GM13977 (cell line): ENCODE data around the gene NGDN.
A peak's percentile ranks its signal among the peaks of the same experiment; 100 is the strongest.
"Not testable (repeated sequence)": the region's sequence is repeated elsewhere in the genome, so short reads cannot be mapped to it uniquely, and the experiment has no call there.

Source experiments
- DNase-seq: peaks from one replicate; pipeline ENCODE4 v3.0.0; 2012; ENCODE audit warnings: low spot score
- in situ Hi-C: fragments of 300-500 bp; cut with MboI; formaldehyde crosslinking; loops from one replicate; pipeline ENCODE4 v1.12.0; 2022; ENCODE audit warnings: low sequenced_read_pairs, low pct_unique_long_range_greater_than_20kb, mixed read lengths, inconsistent platforms; ENCODE audit not compliant: unreplicated experiment
- TF ChIP-seq, protein P1 (sequence below): IDR thresholded peaks from 2 replicates; pipeline ENCODE4 v1.5.1; 2012; ENCODE audit warnings: mild to moderate bottlenecking, control low read depth; ENCODE audit not compliant: insufficient read depth; ENCODE audit errors: extremely low read depth, missing control alignments

Gene NGDN

DNA sequence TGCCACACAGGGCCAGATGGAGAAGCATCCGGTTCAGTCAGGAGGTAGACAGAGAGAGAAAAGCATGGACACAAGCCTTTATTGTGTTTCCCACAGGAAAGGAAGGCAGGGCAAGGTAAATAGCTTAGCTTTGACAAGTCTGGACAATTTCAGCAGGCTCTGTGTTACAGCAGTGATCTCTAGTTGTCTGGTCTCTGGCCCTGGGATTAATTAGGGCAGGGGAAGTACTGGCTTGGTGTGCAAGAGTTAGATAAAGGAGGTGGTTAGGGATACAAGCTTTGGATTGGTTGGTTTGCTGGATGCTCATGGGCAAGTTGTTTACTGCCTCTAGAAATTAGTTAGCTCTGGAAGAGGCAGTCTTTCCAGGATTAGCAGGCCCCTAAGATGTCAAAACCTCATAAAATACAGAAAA is 15.1 kb upstream of the NGDN start:
- in situ Hi-C loops, result no loop called here

DNA sequence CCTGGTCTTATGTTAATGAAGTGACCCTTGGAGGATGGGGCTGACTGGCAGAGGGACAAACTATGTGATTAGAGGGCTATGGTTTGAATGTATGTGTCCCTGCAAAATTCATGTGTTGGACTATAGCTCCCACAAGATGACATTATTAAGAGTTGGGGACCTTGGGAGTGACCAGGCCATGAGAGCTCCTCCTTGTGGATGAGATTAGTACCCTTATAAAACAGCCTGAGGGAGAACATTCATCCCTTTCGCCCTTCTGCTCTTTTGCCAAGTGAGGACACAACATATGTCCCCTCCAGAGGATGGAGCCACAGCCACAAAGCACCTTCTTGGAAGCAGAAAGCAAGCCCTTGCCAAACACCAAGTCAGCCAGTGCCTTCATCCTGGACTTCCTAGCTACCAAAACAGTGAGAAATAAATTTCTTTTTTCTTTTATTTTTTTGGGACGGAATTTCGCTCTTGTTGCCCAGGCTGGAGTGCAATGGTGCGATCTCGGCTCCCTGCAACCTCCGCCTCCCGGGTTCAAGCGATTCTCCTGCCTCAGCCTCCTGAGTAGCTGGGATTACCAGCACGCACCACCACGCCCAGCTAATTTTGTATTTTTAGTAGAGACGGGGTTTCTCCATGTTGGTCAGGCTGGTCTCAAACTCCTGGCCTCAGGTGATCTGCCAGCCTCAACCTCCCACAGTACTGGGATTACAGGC is 12.5 kb upstream of the NGDN start:
- TF ChIP-seq, protein P1, sequence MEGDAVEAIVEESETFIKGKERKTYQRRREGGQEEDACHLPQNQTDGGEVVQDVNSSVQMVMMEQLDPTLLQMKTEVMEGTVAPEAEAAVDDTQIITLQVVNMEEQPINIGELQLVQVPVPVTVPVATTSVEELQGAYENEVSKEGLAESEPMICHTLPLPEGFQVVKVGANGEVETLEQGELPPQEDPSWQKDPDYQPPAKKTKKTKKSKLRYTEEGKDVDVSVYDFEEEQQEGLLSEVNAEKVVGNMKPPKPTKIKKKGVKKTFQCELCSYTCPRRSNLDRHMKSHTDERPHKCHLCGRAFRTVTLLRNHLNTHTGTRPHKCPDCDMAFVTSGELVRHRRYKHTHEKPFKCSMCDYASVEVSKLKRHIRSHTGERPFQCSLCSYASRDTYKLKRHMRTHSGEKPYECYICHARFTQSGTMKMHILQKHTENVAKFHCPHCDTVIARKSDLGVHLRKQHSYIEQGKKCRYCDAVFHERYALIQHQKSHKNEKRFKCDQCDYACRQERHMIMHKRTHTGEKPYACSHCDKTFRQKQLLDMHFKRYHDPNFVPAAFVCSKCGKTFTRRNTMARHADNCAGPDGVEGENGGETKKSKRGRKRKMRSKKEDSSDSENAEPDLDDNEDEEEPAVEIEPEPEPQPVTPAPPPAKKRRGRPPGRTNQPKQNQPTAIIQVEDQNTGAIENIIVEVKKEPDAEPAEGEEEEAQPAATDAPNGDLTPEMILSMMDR, result peak; percentile 12
- DNase-seq, in situ Hi-C loops: not testable (repeated sequence)

More for the DNA sequence above, 15.1 kb upstream of the NGDN start:
- TF ChIP-seq, protein P1, result no peak
- DNase-seq, result no peak

DNA sequence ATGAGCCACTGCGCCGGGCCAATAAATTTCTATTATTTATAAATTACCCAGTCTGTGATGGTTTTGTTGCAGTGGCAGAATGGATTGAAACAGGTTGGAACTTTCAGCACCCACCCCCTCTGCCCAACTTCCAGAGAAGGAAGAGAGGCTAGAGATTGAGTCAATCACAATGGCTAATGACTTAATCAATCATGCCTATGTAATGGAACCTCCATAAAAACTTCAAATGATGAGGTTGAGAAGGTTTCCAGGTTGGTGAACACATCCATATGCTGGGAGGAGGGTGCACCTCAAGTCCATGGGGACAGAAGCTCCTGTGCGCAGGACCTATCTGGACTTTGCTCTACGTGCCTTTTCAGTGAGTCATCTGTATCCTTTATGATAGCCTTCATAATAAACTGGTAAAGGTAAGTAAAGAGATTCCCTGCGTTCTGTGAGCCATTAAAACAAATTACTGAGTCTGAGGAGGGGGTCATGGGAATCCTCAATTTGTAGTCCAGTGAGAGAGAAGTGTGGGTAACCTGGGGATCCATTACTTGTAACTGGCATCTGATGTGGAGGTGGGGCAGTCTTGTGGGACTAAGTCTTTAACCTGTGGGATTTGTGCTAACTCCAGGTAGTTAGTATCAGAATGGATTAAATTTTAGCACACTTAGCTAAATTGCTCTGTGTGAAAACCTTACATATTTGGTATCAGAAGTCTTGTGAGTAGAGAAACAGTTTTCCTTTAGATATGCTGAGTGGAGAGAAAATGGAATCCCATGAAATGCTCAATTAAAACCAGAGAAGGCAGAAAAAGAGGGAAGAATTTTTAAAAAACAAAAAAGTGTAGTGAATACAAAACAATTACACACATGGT is 11.7 kb upstream of the NGDN start:
- in situ Hi-C loops, result no loop called here
- DNase-seq, result no peak
- TF ChIP-seq, protein P1, result no peak

DNA sequence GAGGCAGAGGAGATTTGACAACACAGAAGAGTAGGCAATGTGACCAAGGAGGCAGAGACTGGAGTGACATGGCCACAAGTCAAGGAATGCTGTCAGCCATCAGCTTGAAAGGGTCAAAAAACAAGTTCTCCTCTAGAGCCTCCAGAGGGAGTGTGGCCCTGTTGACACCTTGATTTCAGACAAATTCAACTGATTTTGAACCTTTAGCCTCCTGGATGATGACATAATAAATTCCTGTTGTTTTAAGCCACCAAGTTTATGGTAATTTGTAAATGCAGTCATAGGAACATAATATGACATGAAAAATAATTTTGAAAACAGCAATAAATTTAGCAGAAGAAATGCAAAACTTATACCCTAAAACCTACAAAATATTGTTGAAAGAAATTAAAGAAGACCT is 8.5 kb upstream of the NGDN start:
- TF ChIP-seq, protein P1, result no peak
- in situ Hi-C loops, result no loop called here
- DNase-seq, result no peak

DNA sequence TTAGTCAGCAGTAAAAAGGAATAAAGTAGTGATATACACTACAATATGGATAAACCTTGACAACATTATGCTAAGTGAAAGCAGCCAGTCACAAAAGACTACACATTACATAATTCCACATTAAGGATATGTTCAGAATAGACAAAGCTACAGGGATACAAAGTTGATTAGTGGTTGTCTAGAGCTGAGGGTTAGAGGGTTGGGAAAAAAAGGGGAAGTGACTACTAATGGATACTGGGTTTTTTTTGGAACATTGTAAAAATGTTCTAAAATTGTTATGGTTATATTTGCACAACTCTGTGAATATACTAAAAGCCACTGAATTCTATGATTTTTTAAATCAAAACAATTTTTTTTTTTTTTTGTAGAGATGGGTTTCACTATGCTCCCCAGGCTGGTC is 4.8 kb upstream of the NGDN start:
- DNase-seq, result no peak
- TF ChIP-seq, protein P1, result no peak
- in situ Hi-C loops, result no loop called here

DNA sequence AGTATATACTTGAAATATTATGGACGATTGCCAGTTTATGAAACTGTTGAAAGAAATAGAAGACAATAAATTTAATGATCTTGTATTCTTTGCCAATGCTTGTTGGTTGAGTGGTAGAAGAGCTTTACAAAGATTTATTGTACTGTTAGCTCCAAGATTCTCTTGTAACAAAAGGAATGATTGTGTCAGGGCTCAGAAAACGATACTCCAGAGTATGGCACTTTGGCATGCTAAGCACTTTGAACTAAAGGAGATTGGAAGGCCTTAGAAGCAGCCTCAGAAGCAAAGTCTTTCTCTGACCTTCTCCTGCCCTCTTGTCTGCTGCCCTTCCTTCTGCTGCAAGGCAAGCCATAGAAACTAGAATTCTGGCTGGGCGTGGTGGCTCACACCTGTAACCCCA is 4.2 kb upstream of the NGDN start:
- in situ Hi-C loops, result no loop called here
- TF ChIP-seq, protein P1, result no peak
- no peak for DNase-seq
